Dermis blood vessel endothelial cell (primary cell): ENCODE measurements around the gene SPI1. TPM values are rescaled to one million over a fixed set of nuclear protein-coding genes. Genes with fewer than 3 reads are reported as not detected.

ENCODE experiments used
- DNase-seq: peaks from one replicate; pipeline ENCODE4 v3.0.0; 2010
- total RNA-seq: library from RNA; depleted of rRNA; stranded (reverse); fragments of >200 nt; gene quantifications from 2 replicates; pipeline ENCODE4 v1.2.3, GENCODE V29; 2014

The SPI1 gene
- total RNA-seq, 1 donor from 2014 or later: not detected

GRCh38 chr11:47357985-47358730 lies 20.2 kb downstream of the SPI1 start:
- DNase-seq: no peak

- no peak for DNase-seq
These were observed 21.4 kb downstream of the SPI1 start for GRCh38 chr11:47356998-47357329.

GRCh38 chr11:47356129-47356997 lies 22.0 kb downstream of the SPI1 start:
- no peak for DNase-seq

DNA sequence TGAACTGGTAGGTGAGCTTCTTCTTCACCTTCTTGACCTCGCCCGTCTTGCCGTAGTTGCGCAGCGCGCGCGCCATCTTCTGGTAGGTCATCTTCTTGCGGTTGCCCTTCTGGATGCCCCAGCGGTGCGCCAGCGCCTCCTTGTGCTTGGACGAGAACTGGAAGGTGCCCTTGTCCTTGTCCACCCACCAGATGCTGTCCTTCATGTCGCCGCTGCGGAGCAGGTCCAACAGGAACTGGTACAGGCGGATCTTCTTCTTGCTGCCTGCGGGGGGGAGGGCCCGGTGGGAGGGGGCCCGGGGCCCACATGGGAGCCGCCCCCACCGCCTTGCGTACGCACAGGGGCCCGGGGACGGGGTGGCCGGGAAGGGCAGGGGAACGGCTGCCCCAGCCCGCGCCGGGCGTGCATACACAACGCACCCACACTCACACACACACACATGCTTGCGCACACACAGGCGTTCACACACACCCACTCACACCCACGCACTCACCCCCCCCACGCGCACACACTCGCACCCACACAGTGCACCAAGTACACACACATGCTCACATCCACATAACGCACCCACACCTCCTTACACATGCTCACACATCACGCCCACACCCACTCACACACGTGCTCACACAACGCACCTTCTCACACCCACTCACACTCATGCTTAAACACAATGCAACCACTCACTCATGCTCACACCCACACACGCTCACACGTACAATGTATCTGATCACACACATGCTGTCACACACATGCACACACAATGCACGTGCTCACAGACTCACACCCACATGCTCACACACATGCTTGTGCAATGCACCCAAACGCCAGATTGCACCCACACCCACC lies 22.8 kb downstream of the SPI1 start:
- DNase-seq: peak; percentile 97

DNA sequence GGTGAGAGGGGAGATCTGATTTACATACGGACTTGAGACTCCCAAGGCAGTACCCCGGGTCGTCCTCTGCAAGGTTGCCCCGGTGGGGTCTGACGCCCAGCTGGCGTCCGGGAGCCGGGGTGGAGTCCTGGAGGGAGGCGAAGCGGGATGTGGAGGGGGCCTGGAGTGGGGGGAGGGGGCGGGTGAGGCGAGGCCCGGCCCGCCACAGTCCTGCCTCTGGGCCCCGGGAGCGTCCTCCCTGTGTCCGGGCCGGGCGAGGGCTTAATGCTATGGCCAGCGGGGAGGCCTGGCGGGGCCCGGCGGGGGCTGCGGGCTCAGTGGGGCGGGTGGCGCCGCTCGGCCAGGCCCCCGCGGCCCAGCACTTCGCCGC lies 23.4 kb downstream of the SPI1 start:
- peak; percentile 26 for DNase-seq

GRCh38 chr11:47353978-47354774 lies 24.2 kb downstream of the SPI1 start:
- DNase-seq: no peak

GRCh38 chr11:47352556-47352955 lies 25.8 kb downstream of the SPI1 start, which contains the start of gene MYBPC3:
MYBPC3 (minus strand) TSS chr11:47352702; CDS start chr11:47352647, 55 bp downstream.
- DNase-seq: no peak

DNA sequence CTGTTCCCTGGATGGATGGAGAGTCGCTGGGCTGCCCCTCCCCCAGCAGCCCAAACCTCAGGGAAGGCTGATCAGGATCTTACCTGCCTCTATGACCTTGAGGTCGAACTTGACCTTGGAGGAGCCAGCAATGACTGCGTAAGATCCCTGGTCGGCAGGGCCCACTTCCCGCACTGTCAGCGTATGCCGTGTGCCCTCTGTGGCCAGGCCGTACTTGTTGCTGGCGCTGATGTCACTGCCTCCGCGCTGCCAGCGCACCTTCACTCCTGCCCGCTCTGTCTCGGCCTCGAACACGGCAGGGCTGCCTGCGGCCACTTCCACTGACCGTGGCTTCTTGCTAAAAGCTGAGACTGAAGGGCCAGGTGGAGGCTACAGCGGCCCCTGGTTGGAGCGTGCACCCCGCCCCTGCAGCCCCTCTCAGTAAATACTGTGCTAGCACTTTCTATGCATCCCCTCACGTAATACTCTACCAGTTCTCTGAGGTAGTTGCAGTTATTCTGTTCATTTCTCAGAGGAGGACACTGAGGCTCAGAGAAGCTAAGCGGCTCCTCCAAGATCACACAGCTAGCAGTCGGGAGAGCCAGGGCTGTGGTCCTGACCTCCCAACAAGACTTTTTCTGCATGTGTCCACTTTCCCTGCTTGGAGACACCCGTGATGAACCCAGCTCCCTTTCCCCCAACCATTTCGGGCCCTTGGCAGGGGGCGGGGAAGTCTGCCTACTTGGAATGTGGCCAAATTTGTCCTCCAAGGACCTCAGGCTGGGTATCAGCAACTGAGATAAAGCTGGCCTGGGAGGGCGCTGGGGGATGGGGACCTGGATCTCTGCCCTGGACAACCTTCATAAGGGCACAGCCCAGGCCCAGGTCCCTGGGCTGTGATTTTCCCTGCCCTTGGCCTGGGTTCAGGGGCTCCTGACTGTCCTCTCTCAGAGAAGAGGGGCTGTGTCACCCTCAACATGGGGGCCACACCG lies 26.9 kb downstream of the SPI1 start:
- no peak for DNase-seq

DNA sequence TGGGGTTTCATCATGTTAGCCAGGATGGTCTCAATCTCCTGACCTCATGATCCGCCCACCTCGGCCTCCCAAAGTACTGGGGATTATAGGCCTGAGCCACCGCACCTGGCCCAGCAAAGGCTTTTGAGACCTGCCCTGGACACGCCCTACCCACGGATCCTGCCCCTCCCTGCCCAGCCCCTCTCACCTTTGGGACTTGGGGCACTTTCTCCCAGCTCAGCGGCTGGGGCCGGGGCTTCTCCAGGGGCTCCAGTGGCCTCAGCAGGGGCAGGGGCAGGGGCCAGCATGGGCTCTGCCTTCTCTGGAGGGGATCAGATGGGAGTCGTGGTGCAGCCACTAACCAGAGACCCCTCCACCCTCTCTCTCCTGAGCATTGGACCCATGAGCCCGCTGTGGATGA lies 28.0 kb downstream of the SPI1 start:
- DNase-seq: no peak

- DNase-seq: no peak
These were observed 28.7 kb downstream of the SPI1 start for GRCh38 chr11:47349521-47350095.

- DNase-seq: peak; percentile 47
These were observed 29.5 kb downstream of the SPI1 start for GRCh38 chr11:47348859-47349258.

DNA sequence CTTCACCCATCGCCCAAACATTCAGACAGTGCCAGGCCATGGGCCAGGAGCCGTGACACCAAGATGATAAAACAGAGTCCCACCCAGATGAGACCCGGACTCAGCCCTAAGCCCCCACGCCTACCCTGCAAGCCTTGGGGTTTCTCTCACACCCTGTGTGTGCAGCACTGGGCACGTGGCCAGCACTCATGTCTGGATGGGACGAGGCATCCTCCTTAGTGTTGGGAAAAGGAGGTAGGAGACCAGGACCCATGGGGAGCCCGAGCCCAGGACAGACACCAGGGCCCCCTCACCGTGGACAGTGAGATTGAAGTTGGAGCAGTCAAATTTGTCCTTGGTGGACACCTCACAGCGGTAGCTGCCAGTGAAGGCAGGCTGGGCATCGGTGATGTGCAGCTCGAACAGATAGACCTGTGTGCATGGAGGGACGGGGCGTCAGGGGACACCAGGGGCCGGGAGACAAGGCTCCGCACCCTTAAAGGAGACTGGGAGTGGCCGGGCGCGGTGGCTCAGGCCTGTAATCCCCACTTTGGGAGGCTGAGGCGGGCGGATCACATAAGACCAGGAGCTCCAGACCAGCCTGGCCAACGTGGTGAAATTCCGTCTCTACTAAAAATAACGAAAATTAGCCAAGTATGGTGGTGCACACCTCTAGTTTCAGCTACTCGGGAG lies 30.1 kb downstream of the SPI1 start:
- DNase-seq: no peak

DNA sequence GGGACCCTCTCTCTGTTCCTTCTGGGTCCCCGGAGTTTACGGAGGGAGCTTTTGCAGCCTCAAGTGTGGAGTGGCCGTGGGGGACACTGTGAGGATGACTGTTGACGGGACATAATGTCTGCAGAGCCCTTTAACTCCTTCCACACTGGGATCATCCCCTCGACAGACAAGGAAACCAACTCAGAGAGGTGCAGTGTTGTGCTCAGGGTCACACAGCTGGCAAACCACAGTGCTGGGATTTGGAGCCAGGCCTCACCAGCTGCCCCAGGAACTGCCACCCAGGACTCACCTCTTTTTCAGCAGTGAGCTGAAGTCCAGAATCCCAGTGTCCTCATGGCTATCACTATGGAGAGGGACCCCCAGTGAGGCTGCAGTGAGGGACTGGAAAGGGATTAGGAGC lies 31.2 kb downstream of the SPI1 start:
- DNase-seq: no peak

- DNase-seq: no peak
These were observed 32.3 kb downstream of the SPI1 start for GRCh38 chr11:47345890-47346563.

DNA sequence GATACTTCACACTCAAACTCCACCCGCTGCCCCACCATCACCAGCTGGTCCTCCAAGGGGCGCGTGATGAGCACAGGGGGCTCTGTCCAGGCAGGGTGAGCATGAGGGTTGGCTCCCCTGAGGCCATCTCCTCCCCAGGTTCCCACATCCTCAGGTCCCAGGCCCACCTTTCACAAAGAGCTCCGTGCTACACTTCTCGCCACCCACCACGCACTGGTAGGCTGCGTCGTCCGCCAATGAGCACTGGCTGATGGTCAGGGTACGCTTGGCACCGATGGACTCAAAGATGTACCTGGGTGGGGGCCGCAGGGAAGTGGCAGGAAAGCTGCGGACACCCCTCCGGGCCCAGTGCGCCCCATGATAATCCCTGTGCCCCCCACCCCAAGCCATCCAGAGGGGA lies 35.5 kb downstream of the SPI1 start:
- no peak for DNase-seq

- DNase-seq: no peak
These were observed 36.1 kb downstream of the SPI1 start for GRCh38 chr11:47342036-47342803.

DNA sequence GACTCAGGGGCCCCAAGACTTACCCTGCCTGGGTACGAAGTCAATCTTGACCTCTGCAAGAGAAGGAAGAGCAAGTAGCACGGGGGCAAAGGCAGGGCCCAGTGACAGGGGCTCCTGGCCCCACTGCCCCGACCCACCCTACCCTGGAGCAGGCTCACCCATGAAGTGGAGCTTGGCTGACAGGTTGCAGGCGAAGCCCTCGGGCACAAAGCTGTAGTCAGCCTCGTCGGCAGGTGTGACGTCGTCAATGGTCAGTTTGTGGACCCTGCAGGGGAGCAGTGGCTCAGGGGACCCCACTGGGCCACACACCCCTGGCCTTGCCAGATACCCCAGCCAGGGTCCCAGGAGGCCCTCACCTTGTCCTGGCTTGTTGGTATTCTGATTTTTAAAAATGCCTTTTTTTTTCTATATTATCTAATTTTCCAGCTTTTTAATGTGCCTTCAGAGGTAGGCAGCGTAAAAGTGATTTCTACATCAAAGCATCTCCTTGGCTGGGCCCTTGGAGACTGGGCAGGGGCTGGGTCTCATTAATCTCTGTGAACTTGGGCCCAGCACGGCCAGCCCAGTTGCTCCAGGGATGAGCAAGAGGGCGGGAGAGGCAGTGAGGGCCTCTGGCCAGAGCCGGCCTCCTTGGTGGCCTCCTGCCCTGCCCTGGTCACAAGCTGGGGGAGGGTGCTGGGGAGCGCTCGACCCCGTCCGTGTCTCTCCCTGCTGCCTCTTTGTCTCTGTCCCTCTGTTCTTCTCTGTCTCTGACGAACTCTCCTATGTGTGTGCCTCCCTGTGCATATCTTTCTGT lies 37.2 kb downstream of the SPI1 start:
- no peak for DNase-seq

DNA sequence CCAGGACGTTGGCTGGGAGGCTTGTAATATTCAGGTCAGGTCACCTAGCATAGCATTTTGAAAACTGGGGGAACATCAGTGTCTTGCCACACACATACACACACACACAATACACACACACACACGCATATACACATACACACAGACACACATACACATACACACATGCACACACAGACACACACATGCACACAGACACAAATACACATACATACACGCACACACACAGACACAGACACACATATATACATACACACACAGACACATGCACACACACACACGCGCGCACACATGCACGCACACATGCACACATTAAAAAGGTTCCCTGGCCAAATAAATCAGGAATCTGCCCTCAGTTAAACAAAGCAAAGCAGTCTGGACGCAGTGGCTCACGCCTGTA lies 38.3 kb downstream of the SPI1 start:
- no peak for DNase-seq
